ENCODE data around the gene TMEM272.

DNA sequence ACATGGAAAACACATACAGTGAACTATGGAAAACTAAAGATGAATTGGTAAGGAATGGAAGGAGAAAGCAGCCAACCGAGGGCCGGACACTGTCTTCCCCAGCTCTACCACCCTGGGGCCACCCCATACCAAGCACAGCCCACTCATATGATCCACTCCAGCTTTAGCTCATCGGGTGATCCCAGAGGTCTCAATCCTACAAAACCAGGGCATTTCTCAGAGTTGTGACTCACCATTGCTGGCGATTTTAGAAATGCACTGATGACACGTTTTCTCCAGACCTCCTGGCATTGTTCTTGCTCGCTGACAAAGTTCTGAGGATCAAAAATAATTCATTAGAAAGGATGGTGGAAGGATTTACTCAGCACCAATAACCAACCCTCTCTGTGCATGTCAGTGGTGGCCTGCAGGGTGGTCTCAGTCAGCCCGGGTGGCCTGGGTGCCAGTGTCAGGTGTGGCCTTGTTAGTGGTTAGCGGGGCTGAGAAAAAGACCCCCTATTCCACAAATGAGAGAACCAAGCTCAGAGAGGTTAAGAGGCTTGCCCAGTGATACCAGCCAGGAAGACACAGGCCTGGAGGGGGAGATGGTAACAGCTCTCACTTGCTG, 6.6 kb downstream of the TMEM272 start:
- TF ChIP-seq CTCF (IDR thresholded peaks at IDR 0.05) = no peak
- no peak for TF ChIP-seq POLR2A (IDR thresholded peaks at IDR 0.05)

All from breast epithelium (tissue), 3 donors.